HS-5 (cell line): Measurements from ENCODE around the gene CFAP299.
A peak's percentile ranks its signal among the peaks of the same experiment; 100 is the strongest.

ENCODE experiments used
- DNase-seq: peaks from one replicate; pipeline ENCODE4 v3.0.0-alpha.2; 2012; ENCODE audit warnings: low read depth

CFAP299 gene

GRCh38 chr4:80840396-80840795, 504.9 kb downstream of the CFAP299 start:
- DNase-seq: no peak

GRCh38 chr4:80841587-80842281, 506.2 kb downstream of the CFAP299 start:
- no peak for DNase-seq

- no peak for DNase-seq
Observed at GRCh38 chr4:80846210-80846609, 510.7 kb downstream of the CFAP299 start.

- DNase-seq: no peak
Observed at GRCh38 chr4:80852061-80852460, 516.5 kb downstream of the CFAP299 start.

- DNase-seq: no peak
Observed at GRCh38 chr4:80873571-80873970, 538.0 kb downstream of the CFAP299 start.

GRCh38 chr4:80874979-80875378, 539.4 kb downstream of the CFAP299 start:
- no peak for DNase-seq

- no peak for DNase-seq
Observed at GRCh38 chr4:80875642-80876041, 540.1 kb downstream of the CFAP299 start.

- DNase-seq: no peak
Observed at GRCh38 chr4:80876810-80877209, 541.3 kb downstream of the CFAP299 start.

- DNase-seq: no peak
Observed at GRCh38 chr4:80878218-80878617, 542.7 kb downstream of the CFAP299 start.

GRCh38 chr4:80897537-80898303, 562.2 kb downstream of the CFAP299 start:
- no peak for DNase-seq

- DNase-seq: no peak
Observed at GRCh38 chr4:80900908-80901307, 565.4 kb downstream of the CFAP299 start.

GRCh38 chr4:80903020-80903419, 567.5 kb downstream of the CFAP299 start:
- no peak for DNase-seq

GRCh38 chr4:80909938-80910337, 574.4 kb downstream of the CFAP299 start:
- no peak for DNase-seq

- no peak for DNase-seq
Observed at GRCh38 chr4:80911458-80911857, 575.9 kb downstream of the CFAP299 start.

- DNase-seq: no peak
Observed at GRCh38 chr4:80912350-80912749, 576.8 kb downstream of the CFAP299 start.

- DNase-seq: no peak
Observed at GRCh38 chr4:80913381-80913780, 577.9 kb downstream of the CFAP299 start.

GRCh38 chr4:80916770-80917169, 581.2 kb downstream of the CFAP299 start:
- no peak for DNase-seq

- peak; percentile 26 for DNase-seq
Observed at GRCh38 chr4:80918004-80918403, 582.5 kb downstream of the CFAP299 start.

- no peak for DNase-seq
Observed at GRCh38 chr4:80921441-80921840, 585.9 kb downstream of the CFAP299 start.

GRCh38 chr4:80922941-80923340, 587.4 kb downstream of the CFAP299 start:
- no peak for DNase-seq

- DNase-seq: no peak
Observed at GRCh38 chr4:80925293-80925692, 589.8 kb downstream of the CFAP299 start.

- DNase-seq: peak; percentile 23
Observed at GRCh38 chr4:80926446-80926845, 590.9 kb downstream of the CFAP299 start.

GRCh38 chr4:80926891-80927290, 591.4 kb downstream of the CFAP299 start:
- DNase-seq: peak; percentile 0

GRCh38 chr4:80927420-80927819, 591.9 kb downstream of the CFAP299 start:
- no peak for DNase-seq
